ENCODE measurements around the gene EXOC6B. TPM values are rescaled to one million over a fixed set of nuclear protein-coding genes. Genes with fewer than 3 reads are reported as not detected.
A peak's percentile ranks its signal among the peaks of the same experiment; 100 is the strongest.

EXOC6B gene
- total and polyA plus RNA-seq, 11 donors: 18.4 to 192 (median 143) TPM

- no peak for ATAC-seq
- TF ChIP-seq POLR2A (IDR thresholded peaks at IDR 0.05): no peak
- TF ChIP-seq CTCF (IDR thresholded peaks at IDR 0.05): no peak
- Histone ChIP-seq H3K4me3 (no peak overlapping the region), H3K9me3 (no peaks in the 10 kb centered on the region), H3K27ac (no peak overlapping the region), H3K36me3 (peaks cover 0 to 12% (median 1%) of the 10 kb centered on the region in 9 donors), H3K4me1 (peaks cover 0 to 25% (median 6%) of the 10 kb centered on the region in 12 donors), H3K27me3 (no peaks in the 10 kb centered on the region)
- intact Hi-C loops (cut with DNase I): no loop called here
- DNase-seq: no peak
- 90 to 95% (median 94%) methylated on average over 4 of the region's 4 CpGs for WGBS, 4 donors
Measured at GRCh38 chr2:72727356-72727755, 98.5 kb downstream of the EXOC6B start.

GRCh38 chr2:72723769-72724370, 102.0 kb downstream of the EXOC6B start:
- no peak overlapping the region for H3K4me3 ChIP-seq
- intact Hi-C loops (cut with DNase I): no loop called here
- ATAC-seq (no peak), DNase-seq (no peak)
- no peak overlapping the region for H3K27ac ChIP-seq
- WGBS, 4 donors: 51 to 58% (median 55%) methylated on average over 3 of the region's 3 CpGs
- peaks cover 0 to 32% (median 8%) of the 10 kb centered on the region in 12 donors for H3K4me1 ChIP-seq
- H3K36me3 ChIP-seq: no peaks in the 10 kb centered on the region
- TF ChIP-seq POLR2A (IDR thresholded peaks at IDR 0.05): no peak
- TF ChIP-seq CTCF (IDR thresholded peaks at IDR 0.05): no peak
- no peaks in the 10 kb centered on the region for H3K27me3 ChIP-seq
- no peaks in the 10 kb centered on the region for H3K9me3 ChIP-seq

- peaks cover 0 to 23% (median 8%) of the 10 kb centered on the region in 12 donors for H3K4me1 ChIP-seq
- no peaks in the 10 kb centered on the region for H3K27me3 ChIP-seq
- no peaks in the 10 kb centered on the region for H3K9me3 ChIP-seq
- 78 to 81% (median 80%) methylated on average over 3 of the region's 3 CpGs for WGBS, 4 donors
- intact Hi-C loops (cut with DNase I): no loop called here
- no peak for TF ChIP-seq POLR2A (IDR thresholded peaks at IDR 0.05)
- no peak for TF ChIP-seq CTCF (IDR thresholded peaks at IDR 0.05)
- H3K27ac ChIP-seq: no peak overlapping the region
- peaks cover 0 to 8% (median 5%) of the 10 kb centered on the region in 9 donors for H3K36me3 ChIP-seq
- DNase-seq: no peak
- H3K4me3 ChIP-seq: no peak overlapping the region
- no peak for ATAC-seq
Measured at GRCh38 chr2:72722492-72723070, 103.3 kb downstream of the EXOC6B start.

- DNase-seq (no peak), ATAC-seq (no peak)
- Histone ChIP-seq H3K9me3 (no peaks in the 10 kb centered on the region), H3K27ac (peak overlapping the region in 1 of 12 donors; percentile 17), H3K36me3 (peaks cover 0 to 38% (median 9%) of the 10 kb centered on the region in 9 donors), H3K4me3 (no peak overlapping the region), H3K27me3 (no peaks in the 10 kb centered on the region), H3K4me1 (peaks cover 0 to 23% (median 8%) of the 10 kb centered on the region in 12 donors)
- WGBS, 4 donors: 62 to 81% (median 73%) methylated on average over 4 of the region's 4 CpGs
- TF ChIP-seq CTCF (IDR thresholded peaks at IDR 0.05) (no peak), POLR2A (IDR thresholded peaks at IDR 0.05) (no peak)
- intact Hi-C loops (cut with DNase I): no loop called here
Measured at GRCh38 chr2:72719416-72719815, 106.4 kb downstream of the EXOC6B start.

Measured in heart left ventricle (tissue), 16 donors.